A549 (cell line): ENCODE data around the gene SIGLEC5.

ENCODE experiments used
- CBX8 ChIP-seq: fragments of 200-600 bp; sonication (generic); IDR thresholded peaks from 2 replicates; pipeline ENCODE4 v1.6.1; 2016
- CEBPB ChIP-seq, 2 experiments: fragments of >200 bp in 1 of 2; sonication (Bioruptor Twin) in 1 of 2; formaldehyde crosslinking in 1 of 2; IDR thresholded peaks; 2 replicates each; pipeline ENCODE4 v1.6.1; 2012 to 2016
- CHD2 ChIP-seq: fragments of 150-350 bp; IDR thresholded peaks from 2 replicates; pipeline ENCODE4 v1.6.1; 2014; ENCODE audit warnings: low read length; ENCODE audit not compliant: partially characterized antibody
- EP300 ChIP-seq, 2 experiments: fragments of >200 bp; sonication (Bioruptor Twin); formaldehyde crosslinking; IDR thresholded peaks; 2 replicates in 1 of 2; 3 replicates in 1 of 2; pipeline ENCODE4 v1.6.1; 2016 to 2017
- MAFK ChIP-seq: fragments of 450-650 bp; IDR thresholded peaks from 2 replicates; pipeline ENCODE4 v1.6.1; 2014; ENCODE audit not compliant: partially characterized antibody
- MAZ ChIP-seq: fragments of 150-350 bp; IDR thresholded peaks from 2 replicates; pipeline ENCODE4 v1.6.1; 2014; ENCODE audit warnings: antibody characterized with exemption, low read depth, low read length, borderline replicate concordance
- MYC ChIP-seq: IDR thresholded peaks from 2 replicates; pipeline ENCODE4 v1.6.1; 2012; ENCODE audit warnings: mild to moderate bottlenecking, inconsistent platforms, low read length, improper control_type of control experiment, borderline replicate concordance
- NPAS2 ChIP-seq: fragments of 250-450 bp; sonication (Bioruptor Pico); IDR thresholded peaks from 2 replicates; pipeline ENCODE4 v1.8.0; 2022; ENCODE audit warnings: mild to moderate bottlenecking, moderate library complexity, borderline replicate concordance
- POLR2A ChIP-seq: IDR thresholded peaks from 2 replicates; pipeline ENCODE4 v1.6.1; 2012; ENCODE audit warnings: mild to moderate bottlenecking, low read length
- REST ChIP-seq: fragments of 200-600 bp; sonication (generic); IDR thresholded peaks from 2 replicates; pipeline ENCODE4 v1.6.1; 2016; ENCODE audit warnings: antibody characterized with exemption, mild to moderate bottlenecking, moderate library complexity
- SMC3 ChIP-seq: fragments of >200 bp; sonication (Bioruptor Twin); formaldehyde crosslinking; IDR thresholded peaks from 3 replicates; pipeline ENCODE4 v1.6.1; 2018; ENCODE audit warnings: inconsistent platforms
- ZSCAN20 ChIP-seq: fragments of 250-450 bp; sonication (Bioruptor Pico); IDR thresholded peaks from 2 replicates; pipeline ENCODE4 v1.8.0; 2022; ENCODE audit warnings: mild to moderate bottlenecking, moderate library complexity
- TF ChIP-seq, protein P1 (sequence below): fragments of >200 bp; sonication (Bioruptor Twin); formaldehyde crosslinking; IDR thresholded peaks from 3 replicates; pipeline ENCODE4 v1.5.1; 2016
- TF ChIP-seq, protein P2 (sequence below): IDR thresholded peaks from 2 replicates; pipeline ENCODE4 v1.6.1; 2012

- TF ChIP-seq CEBPB (IDR thresholded peaks at IDR 0.05), result no peak
- TF ChIP-seq, protein P1, sequence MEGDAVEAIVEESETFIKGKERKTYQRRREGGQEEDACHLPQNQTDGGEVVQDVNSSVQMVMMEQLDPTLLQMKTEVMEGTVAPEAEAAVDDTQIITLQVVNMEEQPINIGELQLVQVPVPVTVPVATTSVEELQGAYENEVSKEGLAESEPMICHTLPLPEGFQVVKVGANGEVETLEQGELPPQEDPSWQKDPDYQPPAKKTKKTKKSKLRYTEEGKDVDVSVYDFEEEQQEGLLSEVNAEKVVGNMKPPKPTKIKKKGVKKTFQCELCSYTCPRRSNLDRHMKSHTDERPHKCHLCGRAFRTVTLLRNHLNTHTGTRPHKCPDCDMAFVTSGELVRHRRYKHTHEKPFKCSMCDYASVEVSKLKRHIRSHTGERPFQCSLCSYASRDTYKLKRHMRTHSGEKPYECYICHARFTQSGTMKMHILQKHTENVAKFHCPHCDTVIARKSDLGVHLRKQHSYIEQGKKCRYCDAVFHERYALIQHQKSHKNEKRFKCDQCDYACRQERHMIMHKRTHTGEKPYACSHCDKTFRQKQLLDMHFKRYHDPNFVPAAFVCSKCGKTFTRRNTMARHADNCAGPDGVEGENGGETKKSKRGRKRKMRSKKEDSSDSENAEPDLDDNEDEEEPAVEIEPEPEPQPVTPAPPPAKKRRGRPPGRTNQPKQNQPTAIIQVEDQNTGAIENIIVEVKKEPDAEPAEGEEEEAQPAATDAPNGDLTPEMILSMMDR, result no peak
- TF ChIP-seq MAFK, result no peak
- no peak for TF ChIP-seq REST
- no peak for TF ChIP-seq POLR2A
- TF ChIP-seq CHD2, result no peak
- no peak for TF ChIP-seq SMC3
- no peak for TF ChIP-seq CBX8
- TF ChIP-seq MYC, result no peak
- TF ChIP-seq ZSCAN20 (CRISPR knock-in tag), result no peak
- TF ChIP-seq, protein P2, sequence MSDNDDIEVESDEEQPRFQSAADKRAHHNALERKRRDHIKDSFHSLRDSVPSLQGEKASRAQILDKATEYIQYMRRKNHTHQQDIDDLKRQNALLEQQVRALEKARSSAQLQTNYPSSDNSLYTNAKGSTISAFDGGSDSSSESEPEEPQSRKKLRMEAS, result no peak
- no peak for TF ChIP-seq MAZ
- no peak for TF ChIP-seq NPAS2 (CRISPR knock-in tag)
- TF ChIP-seq EP300 (IDR thresholded peaks at IDR 0.05), result no peak
Observed at GRCh38 chr19:51653162-51653561, 23.0 kb upstream of the SIGLEC5 start.
